HG03039 (cell line): Measurements from ENCODE around the gene GPR18.

Experiments
- ATAC-seq: cut with Tn5 transposase; IDR thresholded peaks from one replicate; pipeline ENCODE4 v1.9.1; 2021; ENCODE audit warnings: mild to moderate bottlenecking, moderate library complexity; ENCODE audit not compliant: unreplicated experiment

The GPR18 gene, protein sequence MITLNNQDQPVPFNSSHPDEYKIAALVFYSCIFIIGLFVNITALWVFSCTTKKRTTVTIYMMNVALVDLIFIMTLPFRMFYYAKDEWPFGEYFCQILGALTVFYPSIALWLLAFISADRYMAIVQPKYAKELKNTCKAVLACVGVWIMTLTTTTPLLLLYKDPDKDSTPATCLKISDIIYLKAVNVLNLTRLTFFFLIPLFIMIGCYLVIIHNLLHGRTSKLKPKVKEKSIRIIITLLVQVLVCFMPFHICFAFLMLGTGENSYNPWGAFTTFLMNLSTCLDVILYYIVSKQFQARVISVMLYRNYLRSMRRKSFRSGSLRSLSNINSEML

DNA sequence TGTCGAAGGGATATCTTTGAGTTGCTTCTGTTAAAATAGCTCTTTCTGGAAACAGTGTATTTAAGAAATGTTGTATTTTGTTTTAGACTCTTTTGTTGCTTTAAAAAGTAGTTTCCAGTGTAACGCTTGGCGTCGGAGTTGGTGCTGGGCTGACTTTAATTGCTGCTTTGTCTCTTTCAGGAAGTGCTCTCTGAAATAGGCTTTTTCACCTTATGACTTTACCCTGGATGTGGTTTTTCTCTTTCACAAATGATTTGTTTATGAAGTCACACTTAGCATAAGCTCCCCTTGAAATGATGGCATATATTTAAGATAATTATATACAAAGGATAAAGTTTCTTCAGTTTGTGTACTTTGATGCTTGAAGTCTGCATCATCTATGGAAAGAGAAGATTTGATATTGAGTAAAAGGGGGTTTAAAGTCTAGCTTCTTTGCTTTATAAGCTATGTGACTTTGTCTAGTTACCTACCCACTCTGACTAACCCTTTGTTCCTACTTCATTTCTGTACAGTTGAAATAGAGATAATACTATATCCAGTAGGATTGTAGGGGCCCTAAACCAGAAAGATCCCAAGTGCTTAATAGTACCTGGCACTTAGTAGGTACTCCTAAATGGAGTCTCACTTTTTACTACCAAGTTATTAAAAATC, at the start of gene GPR18:
Gene GPR18, minus strand, starts transcription at position 170 of the 651 bp plus-strand sequence. CDS start 2,507 bp downstream, outside the sequence.
- peak; percentile 76 for ATAC-seq

- ATAC-seq: peak; percentile 38
Observed at GRCh38 chr13:99307648-99308339, 49.6 kb upstream of the GPR18 start.

- peak; percentile 59 for ATAC-seq
Observed at GRCh38 chr13:99307247-99307646, 49.1 kb upstream of the GPR18 start, which contains the start of gene GPR183. TSS of gene GPR183 (minus strand) at chr13:99307399. CDS start at chr13:99296145, 11,254 bp downstream.

DNA sequence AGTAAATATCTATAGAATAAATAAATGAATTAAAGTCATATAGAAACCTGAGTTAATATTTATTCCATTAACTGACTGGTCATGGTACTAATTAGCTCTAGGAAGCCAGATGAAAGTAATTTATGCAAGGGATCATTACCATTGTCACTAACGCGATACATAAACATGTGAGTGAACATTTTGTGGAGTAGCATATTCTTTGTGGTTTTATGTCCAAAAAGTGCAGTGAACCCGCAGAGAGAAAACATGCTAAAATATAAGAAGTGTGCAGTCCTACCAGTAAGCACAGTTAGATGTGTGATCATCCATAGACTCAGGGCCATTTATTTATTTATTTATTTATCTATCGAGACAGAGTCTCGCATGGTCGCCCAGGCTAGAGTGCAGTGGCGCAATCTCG, 47.4 kb upstream of the GPR18 start:
- ATAC-seq: no peak

- no peak for ATAC-seq
Observed at GRCh38 chr13:99305158-99305557, 47.0 kb upstream of the GPR18 start.

DNA sequence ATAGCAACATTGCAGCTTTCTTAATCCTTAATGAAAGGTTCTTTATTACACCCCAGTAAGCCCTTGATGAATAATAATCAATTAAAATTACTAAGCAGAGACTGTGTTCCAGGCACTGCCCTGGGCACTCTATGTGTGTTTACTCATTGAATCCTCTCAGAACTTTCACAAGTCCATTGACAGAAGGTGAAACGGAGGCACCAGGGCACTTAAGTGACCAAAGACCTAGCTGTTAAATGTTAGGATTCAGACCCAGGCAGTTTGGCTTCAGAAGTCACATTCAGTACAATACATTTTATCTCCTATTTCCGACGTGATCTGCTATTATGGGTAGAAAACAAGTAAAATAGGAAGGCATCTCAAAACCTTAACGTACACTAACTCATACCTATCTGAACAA, 46.4 kb upstream of the GPR18 start:
- ATAC-seq: no peak

- no peak for ATAC-seq
Observed at GRCh38 chr13:99303863-99304521, 45.8 kb upstream of the GPR18 start.

DNA sequence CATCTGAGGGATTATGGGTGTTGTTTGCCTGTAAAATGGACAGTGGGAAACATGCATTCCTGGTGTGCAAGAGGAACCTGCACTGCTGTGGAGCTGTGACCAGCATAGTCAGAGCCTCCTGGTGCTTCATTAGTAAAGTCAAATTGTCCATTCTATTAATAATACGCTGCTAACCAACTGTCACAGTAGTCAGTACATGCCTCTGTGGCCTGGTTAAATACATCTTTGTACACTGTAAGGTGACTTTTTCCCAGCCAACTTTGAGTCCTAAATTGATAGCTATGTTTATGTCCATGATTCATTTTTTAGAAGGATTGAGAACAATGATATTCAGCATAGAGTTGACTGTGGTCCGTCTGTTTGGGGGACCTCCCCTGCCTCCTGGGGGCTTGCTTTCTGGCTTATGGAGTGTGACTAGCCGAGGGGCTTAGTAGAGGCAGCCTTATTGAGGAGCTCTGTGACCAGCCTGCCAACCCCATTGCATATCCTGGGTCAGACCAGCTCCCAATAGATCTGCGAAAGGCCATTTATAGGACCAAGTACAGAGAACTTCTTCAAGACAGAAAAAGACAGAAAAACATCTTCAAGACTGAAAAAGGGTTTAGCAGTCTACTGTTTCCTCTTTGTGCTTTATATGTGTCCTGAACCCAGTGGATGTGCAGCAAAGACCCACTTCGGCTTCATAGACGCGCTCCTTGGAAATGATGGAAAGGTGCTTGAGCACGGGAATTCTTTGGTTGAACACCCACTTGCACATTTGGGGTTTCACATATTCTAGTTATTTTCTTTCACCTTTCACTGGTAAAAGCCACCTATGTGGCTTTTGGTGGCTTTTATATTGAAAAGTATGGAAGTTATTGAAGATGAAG, 44.7 kb upstream of the GPR18 start:
- ATAC-seq: no peak

GRCh38 chr13:99301913-99302636, 43.9 kb upstream of the GPR18 start:
- ATAC-seq: no peak

- ATAC-seq: no peak
Observed at GRCh38 chr13:99301056-99301838, 43.1 kb upstream of the GPR18 start.

- no peak for ATAC-seq
Observed at GRCh38 chr13:99299920-99300341, 41.8 kb upstream of the GPR18 start.

GRCh38 chr13:99299256-99299919, 41.2 kb upstream of the GPR18 start:
- no peak for ATAC-seq

- ATAC-seq: no peak
Observed at GRCh38 chr13:99298056-99298455, 39.9 kb upstream of the GPR18 start.

DNA sequence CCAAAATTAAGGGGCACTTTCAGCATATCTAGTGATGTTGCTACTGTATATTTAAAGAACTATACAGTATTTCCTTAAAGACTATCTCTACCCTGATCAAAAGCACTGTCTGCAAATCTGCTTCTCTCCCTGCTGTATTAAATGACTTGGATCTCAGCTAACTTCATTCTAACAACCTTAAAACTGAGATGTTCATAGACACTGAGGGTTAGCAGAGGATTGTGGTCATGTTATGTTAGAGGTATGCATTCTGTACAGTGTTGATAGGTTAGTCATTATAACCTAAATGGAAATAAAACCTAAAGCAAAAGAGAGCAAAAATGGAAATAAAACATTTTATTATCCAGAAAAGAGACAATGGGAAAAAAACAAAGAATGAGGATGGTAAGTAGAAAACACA, 39.2 kb upstream of the GPR18 start:
- no peak for ATAC-seq

DNA sequence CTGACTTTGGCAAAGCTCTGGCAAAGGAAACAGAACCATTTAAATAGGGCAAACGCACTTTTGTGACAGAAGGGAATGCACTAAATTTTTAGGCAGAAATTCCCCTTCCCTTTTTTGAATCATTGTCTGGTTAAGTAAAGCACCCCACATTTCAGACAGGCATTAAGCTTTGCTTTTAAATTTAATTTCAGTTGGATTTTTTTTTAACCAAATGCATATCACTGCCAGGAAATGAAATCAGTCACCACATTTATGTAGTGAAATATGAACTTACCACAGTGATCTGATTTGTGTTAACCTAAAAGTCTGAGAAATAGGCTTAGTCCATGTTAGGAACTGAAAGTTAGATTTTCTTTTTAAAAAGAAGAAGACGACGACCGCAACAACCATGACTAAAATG, 38.2 kb upstream of the GPR18 start:
- ATAC-seq: no peak

DNA sequence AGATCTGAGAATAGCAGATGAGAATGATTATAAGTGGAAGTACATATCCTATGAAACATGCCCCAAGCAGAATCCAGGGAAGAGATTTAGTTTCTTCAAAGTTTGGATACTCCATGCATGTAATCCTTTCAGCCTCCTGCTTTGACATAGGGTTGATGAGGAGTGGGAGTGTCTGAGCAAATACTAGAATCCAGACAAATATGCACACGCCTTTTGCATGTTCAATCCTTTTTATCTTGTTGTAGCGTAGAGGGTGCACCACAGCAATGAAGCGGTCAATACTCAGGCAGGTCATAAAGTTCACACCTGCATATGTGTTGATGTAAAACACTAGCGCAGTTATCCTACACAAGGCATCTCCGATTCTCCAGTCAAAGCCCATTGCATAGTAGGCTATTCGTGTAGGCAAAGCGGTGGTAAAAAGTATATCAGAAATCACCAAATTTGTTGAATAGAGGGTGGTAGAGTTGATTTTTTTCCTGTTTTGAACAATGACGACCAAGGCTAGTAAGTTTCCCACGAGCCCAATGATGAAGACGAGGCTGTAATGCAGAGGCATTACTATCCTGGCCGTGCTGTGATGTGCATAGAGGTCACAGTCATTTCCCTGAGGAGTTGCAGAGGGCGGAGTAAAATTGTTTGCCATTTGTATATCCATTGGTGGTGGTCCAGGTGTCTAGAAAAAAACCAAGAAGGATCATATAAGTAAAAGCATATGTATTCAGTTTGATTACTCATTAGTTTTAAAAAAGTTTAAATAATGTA, 37.5 kb upstream of the GPR18 start:
- ATAC-seq: no peak

GRCh38 chr13:99294958-99295357, 36.8 kb upstream of the GPR18 start:
- ATAC-seq: no peak

DNA sequence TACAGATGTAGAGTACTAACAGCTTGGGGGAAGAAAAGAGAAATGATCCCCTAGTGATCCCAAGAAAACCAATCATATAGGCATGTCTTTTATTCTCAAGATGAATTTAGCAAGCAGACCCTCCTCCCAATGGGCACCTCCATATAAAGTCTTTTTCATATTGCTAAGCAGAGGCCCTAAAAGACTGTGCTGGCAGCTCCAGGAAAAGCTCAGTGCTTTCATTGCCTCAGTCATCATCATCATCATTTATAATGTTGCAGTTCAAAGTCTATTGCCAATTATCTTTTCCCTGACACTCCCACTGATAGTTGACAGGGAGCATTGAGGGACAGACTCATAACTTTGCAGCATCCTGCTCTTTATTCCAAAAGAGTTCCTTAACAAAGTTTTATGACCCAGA, 36.0 kb upstream of the GPR18 start:
- ATAC-seq: no peak
